HK-2 (cell line): Measurements from ENCODE around the gene PPFIBP1.
A peak's percentile ranks its signal among the peaks of the same experiment; 100 is the strongest.

ENCODE experiments used
- DNase-seq: peaks from one replicate; pipeline ENCODE4 v3.0.0-alpha.2; 2018; ENCODE audit not compliant: unreplicated experiment

The PPFIBP1 gene

GRCh38 chr12:27523642-27524493 lies at the start of gene PPFIBP1:
TSS of gene PPFIBP1 (plus strand) at chr12:27524206. CDS start at chr12:27633397, 109,191 bp downstream.
- peak; percentile 100 for DNase-seq

- DNase-seq = peak; percentile 25
Measured at GRCh38 chr12:27474344-27474743, 49.7 kb upstream of the PPFIBP1 start.

- no peak for DNase-seq
Measured at GRCh38 chr12:27477049-27477448, 47.0 kb upstream of the PPFIBP1 start.

- no peak for DNase-seq
Measured at GRCh38 chr12:27478949-27479348, 45.1 kb upstream of the PPFIBP1 start.

- no peak for DNase-seq
Measured at GRCh38 chr12:27480016-27480415, 44.0 kb upstream of the PPFIBP1 start.

- DNase-seq = no peak
Measured at GRCh38 chr12:27486961-27487360, 37.0 kb upstream of the PPFIBP1 start.

GRCh38 chr12:27488479-27488878 lies 35.5 kb upstream of the PPFIBP1 start:
- DNase-seq = no peak

- DNase-seq = no peak
Measured at GRCh38 chr12:27491226-27491625, 32.8 kb upstream of the PPFIBP1 start.

- no peak for DNase-seq
Measured at GRCh38 chr12:27493260-27493940, 30.6 kb upstream of the PPFIBP1 start.

- no peak for DNase-seq
Measured at GRCh38 chr12:27497446-27497845, 26.6 kb upstream of the PPFIBP1 start.

GRCh38 chr12:27498149-27498548 lies 25.9 kb upstream of the PPFIBP1 start:
- DNase-seq = no peak

- DNase-seq = no peak
Measured at GRCh38 chr12:27498761-27499160, 25.2 kb upstream of the PPFIBP1 start.

GRCh38 chr12:27499377-27499776 lies 24.6 kb upstream of the PPFIBP1 start:
- no peak for DNase-seq

- no peak for DNase-seq
Measured at GRCh38 chr12:27500546-27500945, 23.5 kb upstream of the PPFIBP1 start.

- no peak for DNase-seq
Measured at GRCh38 chr12:27502021-27502435, 22.0 kb upstream of the PPFIBP1 start.

GRCh38 chr12:27504507-27504906 lies 19.5 kb upstream of the PPFIBP1 start:
- no peak for DNase-seq

GRCh38 chr12:27505109-27505508 lies 18.9 kb upstream of the PPFIBP1 start:
- no peak for DNase-seq

- DNase-seq = no peak
Measured at GRCh38 chr12:27505761-27506160, 18.2 kb upstream of the PPFIBP1 start.

- DNase-seq = no peak
Measured at GRCh38 chr12:27506645-27507189, 17.3 kb upstream of the PPFIBP1 start.

- no peak for DNase-seq
Measured at GRCh38 chr12:27508736-27509431, 15.1 kb upstream of the PPFIBP1 start.

GRCh38 chr12:27511031-27511722 lies 12.8 kb upstream of the PPFIBP1 start:
- no peak for DNase-seq

GRCh38 chr12:27511723-27512045 lies 12.3 kb upstream of the PPFIBP1 start:
- no peak for DNase-seq
